Suppressor macrophage treated with lipopolysaccharide for 4 hours (primary cell): ENCODE results near the gene FANCC.

Source experiments
- DNase-seq: peaks from one replicate; pipeline ENCODE4 v3.0.0-alpha.2; 2020

Gene FANCC

GRCh38 chr9:95058121-95058785 is 259.3 kb downstream of the FANCC start:
- no peak for DNase-seq

- DNase-seq: no peak
These were observed 260.4 kb downstream of the FANCC start for GRCh38 chr9:95057101-95057500.

GRCh38 chr9:95055851-95056551 is 261.5 kb downstream of the FANCC start:
- no peak for DNase-seq

GRCh38 chr9:95055334-95055850 is 262.1 kb downstream of the FANCC start:
- no peak for DNase-seq

- no peak for DNase-seq
These were observed 263.6 kb downstream of the FANCC start for GRCh38 chr9:95053611-95054570.

- no peak for DNase-seq
These were observed 267.7 kb downstream of the FANCC start for GRCh38 chr9:95049761-95050160.
